GM12878 (cell line): ENCODE results near the gene PI4KA. TPM values are rescaled to one million over a fixed set of nuclear protein-coding genes. Genes with fewer than 3 reads are reported as not detected.

Source experiments
- ATF7 ChIP-seq: fragments of 450-650 bp; IDR thresholded peaks from 2 replicates; pipeline ENCODE4 v1.6.1; 2016; ENCODE audit warnings: low read depth, mild to moderate bottlenecking
- CBFB ChIP-seq: IDR thresholded peaks from 2 replicates; pipeline ENCODE4 v1.6.1; 2016; ENCODE audit warnings: antibody characterized with exemption, low read depth
- CEBPZ ChIP-seq: fragments of 150-350 bp; IDR thresholded peaks from 2 replicates; pipeline ENCODE4 v1.6.1; 2016; ENCODE audit warnings: low read depth, low read length
- CHD2 ChIP-seq: IDR thresholded peaks from 2 replicates; pipeline ENCODE4 v1.6.1; 2011; ENCODE audit warnings: low read depth, low read length, improper control_type of control experiment, borderline replicate concordance
- HDAC6 ChIP-seq: fragments of 200-600 bp; sonication (generic); IDR thresholded peaks from one replicate; pipeline ENCODE4 v1.8.0; 2017; ENCODE audit warnings: antibody characterized with exemption; ENCODE audit not compliant: unreplicated experiment
- IKZF2 ChIP-seq, 2 experiments: fragments of 450-650 bp; IDR thresholded peaks; 2 replicates each; pipeline ENCODE4 v1.6.1; 2017; ENCODE audit warnings: mild to moderate bottlenecking in 2 of 2, moderate library complexity in 2 of 2
- KDM1A ChIP-seq: fragments of 200-600 bp; sonication (generic); IDR thresholded peaks from 2 replicates; pipeline ENCODE4 v1.6.1; 2016; ENCODE audit warnings: borderline replicate concordance
- KLF5 ChIP-seq: fragments of 450-650 bp; IDR thresholded peaks from 2 replicates; pipeline ENCODE4 v1.6.1; 2014; ENCODE audit warnings: mild to moderate bottlenecking; ENCODE audit not compliant: partially characterized antibody
- NR2C1 ChIP-seq: fragments of 450-650 bp; IDR thresholded peaks from 2 replicates; pipeline ENCODE4 v1.6.1; 2017; ENCODE audit warnings: antibody characterized with exemption, mild to moderate bottlenecking, moderate library complexity
- PML ChIP-seq: IDR thresholded peaks from 2 replicates; pipeline ENCODE4 v1.6.1; 2012; ENCODE audit warnings: low read length, inconsistent platforms
- RBBP5 ChIP-seq: fragments of 200-600 bp; sonication (generic); conservative IDR thresholded peaks from 2 replicates; pipeline ENCODE4 v1.6.1; 2016
- TCF12 ChIP-seq: IDR thresholded peaks from 2 replicates; pipeline ENCODE4 v1.6.1; 2011; ENCODE audit warnings: low read depth, mild to moderate bottlenecking, low read length
- TCF7 ChIP-seq: IDR thresholded peaks from 2 replicates; pipeline ENCODE4 v1.6.1; 2014; ENCODE audit warnings: antibody characterized with exemption, borderline replicate concordance
- YY1 ChIP-seq: IDR thresholded peaks from 2 replicates; pipeline ENCODE4 v1.6.1; 2011; ENCODE audit warnings: low read depth, mild to moderate bottlenecking, low read length
- ZBED1 ChIP-seq: IDR thresholded peaks from 2 replicates; pipeline ENCODE4 v1.6.1; 2016; ENCODE audit warnings: borderline replicate concordance
- ZBTB4 ChIP-seq: fragments of 450-650 bp; formaldehyde crosslinking; IDR thresholded peaks from 2 replicates; pipeline ENCODE4 v1.4.0; 2022; ENCODE audit warnings: mild to moderate bottlenecking, moderate library complexity
- ZNF207 ChIP-seq: fragments of 450-650 bp; IDR thresholded peaks from 2 replicates; pipeline ENCODE4 v1.6.1; 2014; ENCODE audit warnings: antibody characterized with exemption, mild to moderate bottlenecking, borderline replicate concordance
- ZNF217 ChIP-seq: fragments of 450-650 bp; IDR thresholded peaks from 2 replicates; pipeline ENCODE4 v1.6.1; 2017; ENCODE audit warnings: antibody characterized with exemption, mild to moderate bottlenecking
- ZNF384 ChIP-seq: IDR thresholded peaks from 2 replicates; pipeline ENCODE4 v1.6.1; 2012; ENCODE audit warnings: low read depth, mild to moderate bottlenecking, low read length, improper control_type of control experiment, borderline replicate concordance
- polyA plus RNA-seq, 11 experiments: library from polyadenylated mRNA; depleted of rRNA in 4 of 11; unstranded in 6 of 11; stranded (reverse) in 5 of 11; fragments of >200 nt; fragmentation: Nextera tagmentation in 4 of 11; fragmentation: Illumina TruSeq in 1 of 11; extraction: Ambion mirVana in 4 of 11; extraction: Trizol in 1 of 11; gene quantifications; 1 replicate in 1 of 11; 2 replicates in 10 of 11; pipeline versions ENCODE4 v1.2.1 to v1.2.3, GENCODE V29; 2011 to 2016; ENCODE audit warnings: inconsistent platforms in 2 of 11, missing spikeins in 2 of 11, low read depth in 1 of 11
- total RNA-seq, 4 experiments: library from RNA; depleted of rRNA in 3 of 4; stranded (reverse); fragments of >200 nt in 3 of 4; fragmentation: Illumina TruSeq in 1 of 4; extraction: Trizol in 1 of 4; gene quantifications; 2 replicates each; pipeline versions ENCODE4 v1.2.1 to v1.2.3, GENCODE V29; 2013 to 2021

PI4KA gene
- total and polyA plus RNA-seq, 10 of the 15 experiments (the other 5 are each of a cell fraction or from before 2014, with no cell fraction given): 4.2 to 78.4 (median 42.1) TPM

GRCh38 chr22:20885557-20886323 lies 27.1 kb upstream of the PI4KA start (continued):
- TF ChIP-seq ZBTB4 (CRISPR knock-in tag): no peak
- no peak for TF ChIP-seq CEBPZ
- TF ChIP-seq KLF5: no peak
- no peak for TF ChIP-seq ZNF207
- TF ChIP-seq IKZF2 (IDR thresholded peaks at IDR 0.05): no peak
- TF ChIP-seq KDM1A: no peak
- TF ChIP-seq CHD2: 0 out of 2 replicates have a peak, but pooled peaks have one; percentile 20
- TF ChIP-seq PML: no peak
- TF ChIP-seq NR2C1: no peak
- no peak for TF ChIP-seq RBBP5
- no peak for TF ChIP-seq ZNF384
- no peak for TF ChIP-seq ZNF217
- no peak for TF ChIP-seq ZBED1
- no peak for TF ChIP-seq TCF7
- TF ChIP-seq HDAC6: no peak
- no peak for TF ChIP-seq CBFB
- peak; percentile 38; the same call in 1 of the 2 replicates for TF ChIP-seq YY1
- 0 out of 2 replicates have a peak, but pooled peaks have one; percentile 56 for TF ChIP-seq TCF12
- TF ChIP-seq ATF7: no peak
